ENCODE data around the gene ADGRB2. TPM values are rescaled to one million over a fixed set of nuclear protein-coding genes. Genes with fewer than 3 reads are reported as not detected.

Gene ADGRB2
- total RNA-seq, 1 donor from 2014 or later = 14.2 TPM

GRCh38 chr1:31733389-31734219, 30.5 kb downstream of the ADGRB2 start:
- H3K4me1 Mint-ChIP-seq (ENCODE audit: unreplicated experiment) = no peaks in the 10 kb centered on the region
- H3K9me3 Mint-ChIP-seq = no peaks in the 10 kb centered on the region
- TF ChIP-seq CTCF (conservative IDR thresholded peaks at IDR 0.05) = no peak
- no peaks in the 10 kb centered on the region for H3K27me3 Mint-ChIP-seq
- H3K27ac Mint-ChIP-seq = no peak overlapping the region
- H3K4me3 Mint-ChIP-seq = no peak overlapping the region
- DNase-seq (ENCODE audit: extremely low spot score, unreplicated experiment) = no peak
- H3K36me3 Mint-ChIP-seq = no peaks in the 10 kb centered on the region

- no peak for DNase-seq (ENCODE audit: extremely low spot score, unreplicated experiment)
- H3K27me3 Mint-ChIP-seq = no peaks in the 10 kb centered on the region
- no peak overlapping the region for H3K27ac Mint-ChIP-seq
- H3K36me3 Mint-ChIP-seq = no peaks in the 10 kb centered on the region
- no peak for TF ChIP-seq CTCF (conservative IDR thresholded peaks at IDR 0.05)
- no peak overlapping the region for H3K4me3 Mint-ChIP-seq
- no peaks in the 10 kb centered on the region for H3K4me1 Mint-ChIP-seq (ENCODE audit: unreplicated experiment)
- no peaks in the 10 kb centered on the region for H3K9me3 Mint-ChIP-seq
Observed at GRCh38 chr1:31732751-31733289, 31.3 kb downstream of the ADGRB2 start.

- Mint-ChIP-seq H3K27ac (no peak overlapping the region), H3K27me3 (no peaks in the 10 kb centered on the region), H3K36me3 (no peaks in the 10 kb centered on the region), H3K4me1 (ENCODE audit: unreplicated experiment) (no peaks in the 10 kb centered on the region), H3K9me3 (no peaks in the 10 kb centered on the region), H3K4me3 (no peak overlapping the region)
- DNase-seq (ENCODE audit: extremely low spot score, unreplicated experiment) = no peak
- TF ChIP-seq CTCF (conservative IDR thresholded peaks at IDR 0.05) = no peak
Observed at GRCh38 chr1:31732343-31732742, 31.8 kb downstream of the ADGRB2 start.

- DNase-seq (ENCODE audit: extremely low spot score, unreplicated experiment) = no peak
- Mint-ChIP-seq H3K4me3 (no peak overlapping the region), H3K9me3 (no peaks in the 10 kb centered on the region), H3K27ac (no peak overlapping the region), H3K4me1 (ENCODE audit: unreplicated experiment) (no peaks in the 10 kb centered on the region), H3K36me3 (no peaks in the 10 kb centered on the region), H3K27me3 (no peaks in the 10 kb centered on the region)
- TF ChIP-seq CTCF (conservative IDR thresholded peaks at IDR 0.05) = no peak
Observed at GRCh38 chr1:31731049-31731565, 33.0 kb downstream of the ADGRB2 start.

- DNase-seq (ENCODE audit: extremely low spot score, unreplicated experiment) = no peak
- H3K4me1 Mint-ChIP-seq (ENCODE audit: unreplicated experiment) = no peaks in the 10 kb centered on the region
- no peaks in the 10 kb centered on the region for H3K27me3 Mint-ChIP-seq
- no peak for TF ChIP-seq CTCF (conservative IDR thresholded peaks at IDR 0.05)
- H3K27ac Mint-ChIP-seq = no peak overlapping the region
- H3K4me3 Mint-ChIP-seq = no peak overlapping the region
- H3K36me3 Mint-ChIP-seq = no peaks in the 10 kb centered on the region
- no peaks in the 10 kb centered on the region for H3K9me3 Mint-ChIP-seq
Observed at GRCh38 chr1:31730336-31731048, 33.6 kb downstream of the ADGRB2 start.

Data from type B pancreatic cell (in vitro differentiated cells).